Karpas-422 (cell line): ENCODE measurements around the gene TNFRSF9. TPM values are rescaled to one million over a fixed set of nuclear protein-coding genes. Genes with fewer than 3 reads are reported as not detected.
"Not testable (repeated sequence)": the region's sequence is repeated elsewhere in the genome, so short reads cannot be mapped to it uniquely, and the experiment has no call there.

ENCODE experiments used
- DNase-seq: peaks from one replicate; pipeline ENCODE4 v3.0.0-alpha.2; 2015
- H2AFZ ChIP-seq: fragments of 200-600 bp; sonication (generic); 2 replicates; pipeline ENCODE4 v1.6.1; 2014; ENCODE audit warnings: antibody characterized with exemption, low read length, mixed read lengths
- H3K27ac ChIP-seq: fragments of 200-600 bp; sonication (generic); 2 replicates; pipeline ENCODE4 v1.5.1; 2014; ENCODE audit warnings: mild to moderate bottlenecking, low read length, moderate library complexity
- H3K27me3 ChIP-seq: fragments of 200-600 bp; sonication (generic); 2 replicates; pipeline ENCODE4 v1.6.1; 2014; ENCODE audit warnings: low read length, mixed read lengths
- H3K36me3 ChIP-seq: fragments of 200-600 bp; sonication (generic); 2 replicates; pipeline ENCODE4 v1.6.1; 2014; ENCODE audit warnings: low read length, mixed read lengths; ENCODE audit not compliant: insufficient read depth
- H3K4me1 ChIP-seq: fragments of 200-600 bp; sonication (generic); 2 replicates; pipeline ENCODE4 v1.6.1; 2014; ENCODE audit warnings: mild to moderate bottlenecking, low read length, mixed read lengths
- H3K4me2 ChIP-seq: fragments of 200-600 bp; sonication (generic); 2 replicates; pipeline ENCODE4 v1.6.1; 2014; ENCODE audit warnings: low read length, low read depth, mild to moderate bottlenecking; ENCODE audit not compliant: poor library complexity, severe bottlenecking
- H3K4me3 ChIP-seq: fragments of 200-600 bp; sonication (generic); 2 replicates; pipeline ENCODE4 v1.5.1; 2014; ENCODE audit warnings: mild to moderate bottlenecking, antibody characterized with exemption, low read length, mixed read lengths
- H3K79me2 ChIP-seq: fragments of 200-600 bp; sonication (generic); 2 replicates; pipeline ENCODE4 v1.6.1; 2014; ENCODE audit warnings: mild to moderate bottlenecking, low read length, mixed read lengths
- H3K9ac ChIP-seq: fragments of 200-600 bp; sonication (generic); 2 replicates; pipeline ENCODE4 v1.6.0; 2014; ENCODE audit warnings: low read length
- H3K9me2 ChIP-seq: fragments of 200-600 bp; sonication (generic), shearing (Covaris generic); replicated peaks from 2 replicates; pipeline ENCODE4 v1.6.0; 2014; ENCODE audit warnings: mild to moderate bottlenecking, low read length, moderate library complexity; ENCODE audit not compliant: insufficient read depth
- H3K9me3 ChIP-seq: fragments of 300-700, 200-600 bp; sonication (generic); 2 replicates; pipeline ENCODE4 v1.6.1; 2014; ENCODE audit warnings: low read length, mixed read lengths
- H4K20me1 ChIP-seq: fragments of 200-600 bp; sonication (generic); 2 replicates; pipeline ENCODE4 v1.6.1; 2014; ENCODE audit warnings: mild to moderate bottlenecking, antibody characterized with exemption, low read length, low read depth; ENCODE audit not compliant: insufficient read depth
- total RNA-seq: library from RNA; depleted of rRNA; stranded (reverse); fragments of >200 nt; shearing (Covaris generic); gene quantifications from 2 replicates; pipeline ENCODE4 v1.2.3, GENCODE V29; 2014; ENCODE audit warnings: low replicate concordance

Gene TNFRSF9
- total RNA-seq, 1 experiment from 2014 or later, result not detected

DNA sequence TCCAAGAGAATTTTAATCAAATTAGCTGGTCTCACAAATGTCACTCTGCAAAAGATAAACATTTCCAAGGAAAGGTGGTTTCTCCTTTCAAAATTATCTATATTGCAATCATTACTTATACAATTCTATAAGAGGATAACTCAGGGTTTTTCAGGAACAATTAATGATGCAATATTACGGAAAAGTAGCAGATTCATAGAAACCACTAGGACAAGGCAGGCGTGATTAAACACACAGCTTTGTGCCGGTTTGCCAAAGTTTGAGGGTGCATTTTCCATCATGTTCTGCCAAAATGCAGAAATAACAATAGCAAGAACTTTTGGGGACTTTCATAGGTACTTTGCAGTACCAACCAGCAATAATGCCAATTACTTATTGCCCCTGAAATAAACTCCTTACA lies 605 bp downstream of the TNFRSF9 start:
- H3K4me3 ChIP-seq, result no peak overlapping the region
- no peaks in the 10 kb centered on the region for H3K27me3 ChIP-seq
- no peaks in the 10 kb centered on the region for H3K4me1 ChIP-seq
- H3K4me2 ChIP-seq, result no peak overlapping the region
- H3K9me2 ChIP-seq, result no peaks in the 10 kb centered on the region
- no peaks in the 10 kb centered on the region for H3K79me2 ChIP-seq
- H3K9me3 ChIP-seq, result no peaks in the 10 kb centered on the region
- H3K27ac ChIP-seq, result no peak overlapping the region
- no peak overlapping the region for H3K9ac ChIP-seq
- DNase-seq, result no peak
- no peaks in the 10 kb centered on the region for H3K36me3 ChIP-seq
- no peak overlapping the region for H2AFZ ChIP-seq
- H4K20me1 ChIP-seq, result no peaks in the 10 kb centered on the region

DNA sequence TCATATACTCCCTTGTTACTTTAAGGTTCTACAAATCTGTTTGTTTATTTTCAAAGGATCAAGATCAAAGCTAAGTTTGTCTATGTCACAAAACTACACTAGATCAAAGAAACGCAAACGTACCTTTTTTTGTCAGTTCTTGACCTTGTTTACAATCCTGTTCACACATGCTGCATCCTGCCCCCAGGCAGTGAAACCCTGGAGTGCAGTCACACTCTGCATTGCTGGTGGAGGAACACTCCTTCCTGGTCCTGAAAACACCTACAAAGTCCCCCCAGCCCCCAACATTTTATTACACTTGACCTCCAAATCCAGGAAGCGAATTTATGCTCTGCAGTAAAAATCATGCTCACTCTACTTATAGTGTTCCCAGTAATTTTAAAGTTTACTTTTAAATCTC lies 2.6 kb downstream of the TNFRSF9 start:
- DNase-seq, result no peak
- no peak overlapping the region for H3K9ac ChIP-seq

DNA sequence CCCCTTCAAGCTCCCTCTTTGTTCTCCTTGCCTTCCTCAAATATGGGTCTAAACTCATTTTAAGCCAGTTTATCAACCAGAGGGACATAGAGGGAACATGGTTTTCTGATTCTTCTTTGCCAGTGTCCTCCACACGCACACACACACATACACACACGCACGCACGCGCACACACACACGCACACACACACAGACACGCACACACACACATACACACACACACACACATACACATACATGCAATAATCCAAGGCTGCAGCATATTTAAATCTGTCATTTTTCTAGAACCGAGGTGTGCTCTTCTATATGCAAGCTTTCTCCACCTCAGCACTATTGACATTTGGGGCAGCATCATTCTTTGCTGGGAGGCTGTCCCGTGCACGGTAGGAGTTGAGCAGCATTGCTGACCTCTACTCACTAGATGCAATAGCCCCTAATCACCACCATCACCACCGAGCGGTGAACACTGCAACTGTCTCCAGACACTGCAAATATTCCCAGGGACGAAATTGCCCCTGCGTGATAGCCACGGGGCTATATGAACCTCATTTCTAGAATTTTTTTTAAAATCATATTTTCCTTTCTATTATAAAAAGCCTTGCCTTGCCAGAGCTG lies 8.0 kb downstream of the TNFRSF9 start:
- Histone ChIP-seq H4K20me1 (no peaks in the 10 kb centered on the region), H3K27ac (no peak overlapping the region), H2AFZ (no peak overlapping the region), H3K4me1 (no peaks in the 10 kb centered on the region), H3K9me3 (no peaks in the 10 kb centered on the region), H3K4me3 (no peak overlapping the region), H3K27me3 (no peaks in the 10 kb centered on the region), H3K36me3 (no peaks in the 10 kb centered on the region), H3K79me2 (no peaks in the 10 kb centered on the region), H3K9ac (no peak overlapping the region), H3K9me2 (no peaks in the 10 kb centered on the region), H3K4me2 (no peak overlapping the region)
- no peak for DNase-seq

More for the DNA sequence above, 2.6 kb downstream of the TNFRSF9 start:
- H4K20me1 ChIP-seq, result no peaks in the 10 kb centered on the region
- H3K9me2 ChIP-seq, result no peaks in the 10 kb centered on the region
- H3K4me1 ChIP-seq, result no peaks in the 10 kb centered on the region
- H3K4me2 ChIP-seq, result no peak overlapping the region
- H3K36me3 ChIP-seq, result no peaks in the 10 kb centered on the region
- no peak overlapping the region for H3K27ac ChIP-seq
- H2AFZ ChIP-seq, result no peak overlapping the region
- no peaks in the 10 kb centered on the region for H3K27me3 ChIP-seq
- no peaks in the 10 kb centered on the region for H3K9me3 ChIP-seq
- H3K79me2 ChIP-seq, result no peaks in the 10 kb centered on the region
- H3K4me3 ChIP-seq, result no peak overlapping the region

DNA sequence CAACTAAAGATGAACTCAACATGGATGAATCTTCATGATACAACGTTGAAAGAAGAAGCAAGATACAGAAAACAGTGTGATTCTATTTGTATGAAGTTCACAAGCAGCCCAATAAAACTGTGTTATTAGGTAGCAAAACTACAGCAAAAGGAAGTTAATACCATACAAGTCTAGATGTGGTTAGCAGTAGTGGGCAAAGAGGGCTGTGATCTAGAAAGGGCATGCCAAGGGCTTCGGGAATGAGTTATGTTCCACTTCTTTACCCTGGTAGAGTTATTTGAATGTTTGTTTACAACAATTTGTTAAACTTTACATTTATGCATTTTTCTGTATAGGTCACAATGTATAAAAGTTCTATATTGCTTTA lies 9.2 kb downstream of the TNFRSF9 start:
- H3K36me3 ChIP-seq, result no peaks in the 10 kb centered on the region
- H3K9ac ChIP-seq, result no peak overlapping the region
- no peaks in the 10 kb centered on the region for H3K9me2 ChIP-seq
- H3K79me2 ChIP-seq, result no peaks in the 10 kb centered on the region
- H3K4me2 ChIP-seq, result no peak overlapping the region
- no peak overlapping the region for H3K4me3 ChIP-seq
- no peak overlapping the region for H3K27ac ChIP-seq
- DNase-seq, result no peak
- no peaks in the 10 kb centered on the region for H3K9me3 ChIP-seq
- H3K4me1 ChIP-seq, result no peaks in the 10 kb centered on the region
- no peaks in the 10 kb centered on the region for H4K20me1 ChIP-seq
- no peaks in the 10 kb centered on the region for H3K27me3 ChIP-seq
- no peak overlapping the region for H2AFZ ChIP-seq

DNA sequence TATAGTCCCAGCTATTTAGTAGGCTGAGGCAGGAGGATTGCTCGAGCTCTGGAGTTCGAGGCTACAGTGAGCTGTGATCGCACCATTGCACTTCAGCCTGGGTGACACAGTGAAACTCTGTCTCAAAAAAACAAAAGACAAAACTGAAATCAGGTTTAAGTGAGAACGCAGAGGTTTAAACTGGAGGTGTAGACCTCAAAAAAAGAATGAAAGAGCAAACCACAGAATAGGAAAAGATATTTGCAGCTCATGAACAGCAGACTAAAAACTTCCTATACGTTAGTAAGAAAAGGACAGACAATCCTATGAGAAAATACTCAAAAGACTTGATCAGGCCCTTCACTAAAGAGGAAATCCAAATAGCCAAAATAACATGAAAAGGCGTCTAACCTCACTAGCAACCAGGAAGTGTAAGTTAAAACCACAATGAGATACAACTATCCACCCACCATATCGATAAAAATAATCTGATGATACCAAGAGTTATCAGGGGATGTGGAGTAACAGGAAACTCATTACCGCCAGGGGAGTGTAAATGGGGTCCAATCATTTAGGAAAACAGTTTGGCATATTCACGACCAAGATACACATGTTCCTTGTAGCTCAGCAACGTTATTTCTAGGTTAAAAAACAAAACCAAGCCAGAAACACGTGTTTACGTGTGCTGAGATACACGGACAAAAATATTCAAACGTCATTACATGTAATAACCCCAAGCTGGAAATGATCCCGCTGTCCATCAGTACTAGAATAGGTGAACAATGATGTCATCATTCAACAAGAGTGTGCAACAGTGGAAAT lies 9.8 kb downstream of the TNFRSF9 start:
- Histone ChIP-seq H2AFZ (no peak overlapping the region), H3K79me2 (no peaks in the 10 kb centered on the region), H3K4me1 (no peaks in the 10 kb centered on the region), H3K9ac (no peak overlapping the region), H3K9me3 (no peaks in the 10 kb centered on the region), H3K9me2 (no peaks in the 10 kb centered on the region), H3K4me2 (no peak overlapping the region), H3K4me3 (no peak overlapping the region), H3K36me3 (no peaks in the 10 kb centered on the region), H3K27ac (no peak overlapping the region), H4K20me1 (no peaks in the 10 kb centered on the region), H3K27me3 (no peaks in the 10 kb centered on the region)
- no peak for DNase-seq

DNA sequence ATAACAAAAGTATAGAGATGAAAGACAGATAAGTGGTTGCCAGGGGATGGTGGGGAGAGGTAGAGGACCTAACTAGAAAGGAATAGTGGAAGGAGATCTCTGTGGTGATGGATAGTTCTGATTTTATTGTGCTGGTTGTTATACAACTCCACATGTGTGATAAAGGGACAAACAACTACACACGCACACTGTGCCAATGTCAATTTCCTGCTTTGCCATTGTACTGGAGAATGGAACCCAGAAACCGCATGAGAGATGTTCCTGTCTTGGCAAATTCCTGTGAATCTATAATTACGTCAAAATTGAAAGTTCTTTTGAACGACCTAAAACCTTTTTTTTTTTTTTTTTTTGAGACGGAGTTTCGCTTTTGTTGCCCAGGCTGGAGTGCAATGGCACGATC lies 11.0 kb downstream of the TNFRSF9 start:
- no peaks in the 10 kb centered on the region for H3K4me1 ChIP-seq
- DNase-seq, result no peak
- H2AFZ ChIP-seq, result no peak overlapping the region
- no peaks in the 10 kb centered on the region for H4K20me1 ChIP-seq
- no peaks in the 10 kb centered on the region for H3K9me3 ChIP-seq
- H3K27me3 ChIP-seq, result no peaks in the 10 kb centered on the region
- H3K9ac ChIP-seq, result no peak overlapping the region
- no peak overlapping the region for H3K27ac ChIP-seq
- no peak overlapping the region for H3K4me2 ChIP-seq
- no peaks in the 10 kb centered on the region for H3K79me2 ChIP-seq
- no peaks in the 10 kb centered on the region for H3K9me2 ChIP-seq
- no peak overlapping the region for H3K4me3 ChIP-seq
- no peaks in the 10 kb centered on the region for H3K36me3 ChIP-seq

DNA sequence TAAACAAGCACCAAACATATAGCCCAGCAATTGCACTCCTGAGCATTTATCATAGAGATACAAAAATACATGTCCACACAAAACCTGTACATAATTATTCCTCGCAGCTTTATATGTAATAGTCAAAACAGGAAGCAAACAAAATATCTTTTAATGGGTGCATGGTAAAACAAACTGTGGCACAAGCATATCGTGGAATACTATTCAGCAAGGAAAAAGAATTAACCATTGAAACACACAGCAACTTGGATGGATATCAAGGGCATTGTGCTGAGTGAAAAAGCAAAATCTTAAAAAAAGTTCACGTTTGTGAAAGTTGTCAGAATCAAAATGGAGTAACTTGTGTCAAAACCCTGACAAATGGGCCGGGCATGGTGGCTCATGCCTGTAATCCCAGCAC lies 12.4 kb downstream of the TNFRSF9 start:
- Histone ChIP-seq H3K9me3 (no peaks in the 10 kb centered on the region), H3K9me2 (no peaks in the 10 kb centered on the region)

DNA sequence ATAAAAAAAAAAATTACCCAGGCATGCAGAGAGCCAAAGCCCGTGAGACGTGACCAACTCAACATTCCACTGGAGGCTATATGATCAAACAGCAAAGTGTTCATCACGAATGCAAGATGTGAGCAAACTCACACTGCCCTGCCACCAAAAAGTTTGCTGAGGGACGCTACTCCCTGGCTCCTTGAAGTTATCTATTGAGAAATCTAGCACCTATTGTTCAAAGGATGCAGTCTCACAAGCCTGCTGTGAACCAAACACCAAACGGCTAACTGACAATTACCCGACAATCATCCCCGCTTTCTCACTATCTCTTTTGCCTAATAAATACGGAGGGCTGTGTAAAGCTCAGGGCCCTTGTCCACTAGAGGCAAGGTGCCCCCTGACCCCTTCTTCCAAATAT lies 13.6 kb downstream of the TNFRSF9 start:
- DNase-seq, H3K9me2 ChIP-seq, H3K27me3 ChIP-seq, H3K79me2 ChIP-seq, H3K36me3 ChIP-seq, H3K4me2 ChIP-seq, H3K9ac ChIP-seq, H2AFZ ChIP-seq, H3K27ac ChIP-seq, H3K4me3 ChIP-seq, H3K9me3 ChIP-seq, H4K20me1 ChIP-seq, H3K4me1 ChIP-seq: not testable (repeated sequence)

More for the DNA sequence above, 12.4 kb downstream of the TNFRSF9 start:
- no peaks in the 10 kb centered on the region for H3K4me1 ChIP-seq
- no peak overlapping the region for H2AFZ ChIP-seq
- no peak overlapping the region for H3K27ac ChIP-seq
- no peaks in the 10 kb centered on the region for H3K27me3 ChIP-seq
- no peak overlapping the region for H3K9ac ChIP-seq
- H3K36me3 ChIP-seq, result no peaks in the 10 kb centered on the region
- H3K4me2 ChIP-seq, result no peak overlapping the region
- no peaks in the 10 kb centered on the region for H4K20me1 ChIP-seq
- no peak overlapping the region for H3K4me3 ChIP-seq
- no peaks in the 10 kb centered on the region for H3K79me2 ChIP-seq
- DNase-seq, result no peak
